SK-N-SH treated with all-trans-retinoic acid at 6 μM for 48 hours (cell line): ENCODE results near the gene SHROOM1.

ENCODE experiments used
- TCF4 ChIP-seq: fragments of 250-450 bp; sonication (Bioruptor Pico); IDR thresholded peaks from 2 replicates; pipeline ENCODE4 v1.8.0; 2021; ENCODE audit warnings: mild to moderate bottlenecking, moderate library complexity, borderline replicate concordance
- ZNF8 ChIP-seq: fragments of 450-650 bp; formaldehyde crosslinking; IDR thresholded peaks from 2 replicates; pipeline ENCODE4 v1.5.0; 2020; ENCODE audit warnings: mild to moderate bottlenecking, moderate library complexity
- TF ChIP-seq, protein P1 (sequence below): fragments of 250-450 bp; sonication (Bioruptor Pico); IDR thresholded peaks from 2 replicates; pipeline ENCODE4 v1.8.0; 2020; ENCODE audit warnings: mild to moderate bottlenecking, moderate library complexity, borderline replicate concordance

DNA sequence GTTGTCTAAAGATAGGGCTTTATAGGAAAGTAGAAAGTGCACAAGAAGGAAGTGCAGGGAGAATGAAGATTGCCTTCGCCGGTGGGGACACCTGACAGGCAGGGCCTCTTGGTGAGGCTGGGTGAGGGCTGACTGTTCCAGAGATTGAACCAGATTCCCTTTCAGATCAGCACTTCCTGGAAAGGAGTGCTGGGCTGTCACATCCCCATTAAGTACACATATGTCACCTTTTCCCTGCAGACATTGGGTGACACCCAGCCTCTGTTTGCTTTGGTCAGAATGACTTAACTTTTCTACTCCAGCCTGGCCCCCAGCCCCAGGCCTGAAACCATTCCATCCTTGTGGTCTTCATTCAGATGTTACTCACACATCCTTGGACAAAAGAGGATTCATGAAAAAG is 7.4 kb upstream of the SHROOM1 start:
- TF ChIP-seq ZNF8 (CRISPR knock-in tag) (no peak), TCF4 (CRISPR knock-in tag) (no peak)
- TF ChIP-seq, protein P1, sequence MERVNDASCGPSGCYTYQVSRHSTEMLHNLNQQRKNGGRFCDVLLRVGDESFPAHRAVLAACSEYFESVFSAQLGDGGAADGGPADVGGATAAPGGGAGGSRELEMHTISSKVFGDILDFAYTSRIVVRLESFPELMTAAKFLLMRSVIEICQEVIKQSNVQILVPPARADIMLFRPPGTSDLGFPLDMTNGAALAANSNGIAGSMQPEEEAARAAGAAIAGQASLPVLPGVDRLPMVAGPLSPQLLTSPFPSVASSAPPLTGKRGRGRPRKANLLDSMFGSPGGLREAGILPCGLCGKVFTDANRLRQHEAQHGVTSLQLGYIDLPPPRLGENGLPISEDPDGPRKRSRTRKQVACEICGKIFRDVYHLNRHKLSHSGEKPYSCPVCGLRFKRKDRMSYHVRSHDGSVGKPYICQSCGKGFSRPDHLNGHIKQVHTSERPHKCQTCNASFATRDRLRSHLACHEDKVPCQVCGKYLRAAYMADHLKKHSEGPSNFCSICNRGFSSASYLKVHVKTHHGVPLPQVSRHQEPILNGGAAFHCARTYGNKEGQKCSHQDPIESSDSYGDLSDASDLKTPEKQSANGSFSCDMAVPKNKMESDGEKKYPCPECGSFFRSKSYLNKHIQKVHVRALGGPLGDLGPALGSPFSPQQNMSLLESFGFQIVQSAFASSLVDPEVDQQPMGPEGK (CRISPR knock-in tag) = no peak
